Activated CD4-positive, alpha-beta T cell treated with anti-CD3 and anti-CD28 coated beads, Interleukin-2, amount 10 ng/mL, durations not matched to agents 7 days and 5 days (primary cell): Measurements from ENCODE around the gene PRR23A. TPM values are rescaled to one million over a fixed set of nuclear protein-coding genes. Genes with fewer than 3 reads are reported as not detected.
"Not testable (repeated sequence)": the region's sequence is repeated elsewhere in the genome, so short reads cannot be mapped to it uniquely, and the experiment has no call there.

Experiments
- CTCF ChIA-PET: fragments of 350-600 bp; sonication (Branson Sonifier 250); formaldehyde crosslinking; loops from one replicate; lab custom pipeline; 2021; ENCODE audit warnings: antibody characterized with exemption; lab: Charles Lee
- POLR2A ChIA-PET: fragments of 350-600 bp; sonication (Branson Sonifier 250); formaldehyde crosslinking; loops from one replicate; lab custom pipeline; 2021; ENCODE audit warnings: antibody characterized with exemption; lab: Charles Lee
- DNase-seq: peaks from one replicate; pipeline ENCODE4 v3.0.0-alpha.2; 2020
- H3K27ac Mint-ChIP-seq: one replicate; pipeline ENCODE4 v1.8.0; 2021; ENCODE audit warnings: mild to moderate bottlenecking, moderate library complexity, mixed read lengths
- H3K27me3 Mint-ChIP-seq: one replicate; pipeline ENCODE4 v1.8.0; 2021; ENCODE audit warnings: mixed read lengths
- H3K36me3 Mint-ChIP-seq: one replicate; pipeline ENCODE4 v1.8.0; 2021; ENCODE audit warnings: low read depth, mixed read lengths
- H3K4me1 Mint-ChIP-seq: one replicate; pipeline ENCODE4 v1.8.0; 2021; ENCODE audit warnings: mixed read lengths
- H3K4me3 Mint-ChIP-seq: one replicate; pipeline ENCODE4 v1.8.0; 2021; ENCODE audit warnings: mild to moderate bottlenecking, moderate library complexity, mixed read lengths
- H3K9me3 Mint-ChIP-seq: one replicate; pipeline ENCODE4 v1.8.0; 2021; ENCODE audit warnings: mixed read lengths
- total RNA-seq, 2 experiments: library from RNA; stranded (reverse); gene quantifications; one replicate each; pipeline ENCODE4 v1.2.3, GENCODE V29; 2021

PRR23A gene
- not detected for total RNA-seq

- no peak within 1 kb of the TSS for H3K27ac Mint-ChIP-seq
- CTCF ChIA-PET = interaction anchor here (0.5 kb wide), 1 partner anchor 305 kb away, joined by 3 read pairs; no protein-coding TSS in a partner anchor
- H3K27me3 Mint-ChIP-seq = peaks cover 2% of the 10 kb centered on the region
- H3K36me3 Mint-ChIP-seq = no peaks in the 10 kb centered on the region
- no peak within 1 kb of the TSS for H3K4me3 Mint-ChIP-seq
- POLR2A ChIA-PET = no interaction called here
- no peaks in the 10 kb centered on the region for H3K4me1 Mint-ChIP-seq
- peaks cover 11% of the 10 kb centered on the region for H3K9me3 Mint-ChIP-seq
- DNase-seq = no peak
Observed at GRCh38 chr3:139006051-139006716, at the start of gene PRR23A. Gene PRR23A, minus strand, starts transcription at chr3:139006268. Its CDS starts 0 bp downstream, at chr3:139006268.

GRCh38 chr3:139052802-139053600, 46.9 kb upstream of the PRR23A start:
- Mint-ChIP-seq H3K27ac (no peak overlapping the region), H3K4me1 (no peaks in the 10 kb centered on the region), H3K36me3 (no peaks in the 10 kb centered on the region), H3K9me3 (peaks cover 11% of the 10 kb centered on the region), H3K27me3 (no peaks in the 10 kb centered on the region), H3K4me3 (no peak overlapping the region)
- ChIA-PET POLR2A (no interaction called here), CTCF (no interaction called here)
- no peak for DNase-seq

GRCh38 chr3:139044366-139045210, 38.5 kb upstream of the PRR23A start, which contains the start of gene PRR23C:
Gene PRR23C, minus strand, starts transcription at chr3:139044892. Its CDS starts 272 bp downstream, at chr3:139044620.
- CTCF ChIA-PET = interaction anchor here (0.6 kb wide), 1 partner anchor 13 kb away, joined by 3 read pairs; no protein-coding TSS in a partner anchor
- no peaks in the 10 kb centered on the region for H3K4me1 Mint-ChIP-seq
- H3K27ac Mint-ChIP-seq = no peak within 1 kb of the TSS
- no peak within 1 kb of the TSS for H3K4me3 Mint-ChIP-seq
- no peak for DNase-seq
- H3K27me3 Mint-ChIP-seq = peaks cover 3% of the 10 kb centered on the region
- H3K36me3 Mint-ChIP-seq = no peaks in the 10 kb centered on the region
- POLR2A ChIA-PET = no interaction called here
- H3K9me3 Mint-ChIP-seq = peaks cover 3% of the 10 kb centered on the region

- ChIA-PET CTCF (interaction anchor here (0.6 to 1.2 kb wide), 2 partner anchors 12 to 34 kb away, joined by 3 read pairs; no protein-coding TSS in a partner anchor), POLR2A (no interaction called here)
- Mint-ChIP-seq H3K36me3 (no peaks in the 10 kb centered on the region), H3K27ac (no peak overlapping the region), H3K4me1 (no peaks in the 10 kb centered on the region), H3K27me3 (peaks cover 3% of the 10 kb centered on the region), H3K9me3 (peaks cover 3% of the 10 kb centered on the region), H3K4me3 (no peak overlapping the region)
- no peak for DNase-seq
Observed at GRCh38 chr3:139043554-139044365, 37.7 kb upstream of the PRR23A start.

GRCh38 chr3:139037478-139037877, 31.4 kb upstream of the PRR23A start:
- no peaks in the 10 kb centered on the region for H3K9me3 Mint-ChIP-seq
- H3K36me3 Mint-ChIP-seq = no peaks in the 10 kb centered on the region
- POLR2A ChIA-PET = no interaction called here
- CTCF ChIA-PET = no interaction called here
- no peak overlapping the region for H3K27ac Mint-ChIP-seq
- DNase-seq = no peak
- no peak overlapping the region for H3K4me3 Mint-ChIP-seq
- no peaks in the 10 kb centered on the region for H3K4me1 Mint-ChIP-seq
- peaks cover 3% of the 10 kb centered on the region for H3K27me3 Mint-ChIP-seq

- H3K4me3 Mint-ChIP-seq = no peak overlapping the region
- no peak for DNase-seq
- peaks cover 4% of the 10 kb centered on the region for H3K27me3 Mint-ChIP-seq
- no peaks in the 10 kb centered on the region for H3K36me3 Mint-ChIP-seq
- CTCF ChIA-PET = no interaction called here
- H3K27ac Mint-ChIP-seq = no peak overlapping the region
- POLR2A ChIA-PET = no interaction called here
- no peaks in the 10 kb centered on the region for H3K4me1 Mint-ChIP-seq
- peaks cover 3% of the 10 kb centered on the region for H3K9me3 Mint-ChIP-seq
Observed at GRCh38 chr3:139032326-139033002, 26.4 kb upstream of the PRR23A start.

- H3K4me3 Mint-ChIP-seq, H3K27ac Mint-ChIP-seq, POLR2A ChIA-PET, CTCF ChIA-PET, H3K4me1 Mint-ChIP-seq, H3K9me3 Mint-ChIP-seq, H3K27me3 Mint-ChIP-seq, H3K36me3 Mint-ChIP-seq, DNase-seq: not testable (repeated sequence)
Observed at GRCh38 chr3:139030576-139030975, 24.5 kb upstream of the PRR23A start.

GRCh38 chr3:139024968-139025367, 18.9 kb upstream of the PRR23A start:
- no peak overlapping the region for H3K4me3 Mint-ChIP-seq
- no peaks in the 10 kb centered on the region for H3K9me3 Mint-ChIP-seq
- ChIA-PET CTCF (no interaction called here), POLR2A (no interaction called here)
- H3K27ac Mint-ChIP-seq = no peak overlapping the region
- no peak for DNase-seq
- H3K36me3 Mint-ChIP-seq = no peaks in the 10 kb centered on the region
- H3K4me1 Mint-ChIP-seq = no peaks in the 10 kb centered on the region
- peaks cover 3% of the 10 kb centered on the region for H3K27me3 Mint-ChIP-seq

- H3K27ac Mint-ChIP-seq = no peak within 1 kb of the TSS
- ChIA-PET POLR2A (no interaction called here), CTCF (no interaction called here)
- H3K9me3 Mint-ChIP-seq = peaks cover 3% of the 10 kb centered on the region
- H3K27me3 Mint-ChIP-seq = no peaks in the 10 kb centered on the region
- H3K36me3 Mint-ChIP-seq = no peaks in the 10 kb centered on the region
- H3K4me1 Mint-ChIP-seq = no peaks in the 10 kb centered on the region
- no peak within 1 kb of the TSS for H3K4me3 Mint-ChIP-seq
- DNase-seq = no peak
Observed at GRCh38 chr3:139020868-139021234, 14.8 kb upstream of the PRR23A start, which contains the start of gene PRR23B. Gene PRR23B, minus strand, starts transcription at chr3:139020926. Its CDS starts 265 bp downstream, at chr3:139020661.

- peaks cover 3% of the 10 kb centered on the region for H3K9me3 Mint-ChIP-seq
- ChIA-PET CTCF (interaction anchor here (0.7 kb wide), 1 partner anchor 49 kb away, joined by 4 read pairs; no protein-coding TSS in a partner anchor), POLR2A (no interaction called here)
- no peaks in the 10 kb centered on the region for H3K4me1 Mint-ChIP-seq
- no peaks in the 10 kb centered on the region for H3K27me3 Mint-ChIP-seq
- H3K4me3 Mint-ChIP-seq = no peak overlapping the region
- no peak for DNase-seq
- no peaks in the 10 kb centered on the region for H3K36me3 Mint-ChIP-seq
- no peak overlapping the region for H3K27ac Mint-ChIP-seq
Observed at GRCh38 chr3:139020036-139020867, 14.2 kb upstream of the PRR23A start.

GRCh38 chr3:139016430-139017048, 10.5 kb upstream of the PRR23A start:
- H3K9me3 Mint-ChIP-seq = peaks cover 6% of the 10 kb centered on the region
- H3K27ac Mint-ChIP-seq = no peak overlapping the region
- no peaks in the 10 kb centered on the region for H3K27me3 Mint-ChIP-seq
- H3K4me1 Mint-ChIP-seq = no peaks in the 10 kb centered on the region
- H3K36me3 Mint-ChIP-seq = no peaks in the 10 kb centered on the region
- CTCF ChIA-PET = no interaction called here
- no peak overlapping the region for H3K4me3 Mint-ChIP-seq
- no peak for DNase-seq
- POLR2A ChIA-PET = no interaction called here
